Spleen (tissue), 11 donors: ENCODE measurements around the gene PACS2. TPM values are rescaled to one million over a fixed set of nuclear protein-coding genes. Genes with fewer than 3 reads are reported as not detected.

Experiments
- DNase-seq: peaks from one replicate; pipeline ENCODE4 v3.0.0-alpha.2; 2020
- H3K27ac ChIP-seq, 8 donors: fragments of 200-600 bp; sonication (generic) in 7 of 8; 1 replicate in 4 of 8; 2 replicates in 4 of 8; pipeline versions ENCODE4 v1.5.0 to v1.8.0; 2016 to 2021; ENCODE audit warnings: inconsistent platforms in 4 of 8, mild to moderate bottlenecking in 4 of 8, moderate library complexity in 1 of 8
- H3K27me3 ChIP-seq, 7 donors: fragments of 200-600 bp; sonication (generic) in 6 of 7; replicated peaks in 1 of 7; 1 replicate in 4 of 7; 2 replicates in 3 of 7; pipeline versions ENCODE4 v1.5.0 to v1.8.0; 2016 to 2021; ENCODE audit warnings: inconsistent platforms in 3 of 7, mild to moderate bottlenecking in 1 of 7
- H3K36me3 ChIP-seq, 6 donors: fragments of 200-600 bp; sonication (generic) in 5 of 6; 1 replicate in 4 of 6; 2 replicates in 2 of 6; pipeline versions ENCODE4 v1.5.0 to v1.8.0; 2016 to 2021; ENCODE audit warnings: inconsistent platforms in 2 of 6
- H3K4me1 ChIP-seq, 6 donors: fragments of 200-600 bp; sonication (generic) in 5 of 6; 1 replicate in 3 of 6; 2 replicates in 3 of 6; pipeline versions ENCODE4 v1.5.0 to v1.8.0; 2016 to 2021; ENCODE audit warnings: inconsistent platforms in 3 of 6
- H3K4me3 ChIP-seq, 8 donors: fragments of 200-600 bp; sonication (generic) in 7 of 8; 1 replicate in 4 of 8; 2 replicates in 4 of 8; pipeline versions ENCODE4 v1.5.0 to v1.8.0; 2016 to 2021; ENCODE audit warnings: inconsistent platforms in 4 of 8, mild to moderate bottlenecking in 4 of 8, moderate library complexity in 2 of 8
- H3K9me3 ChIP-seq, 8 donors: fragments of 200-600 bp; sonication (generic) in 7 of 8; 1 replicate in 4 of 8; 2 replicates in 4 of 8; pipeline versions ENCODE4 v1.5.0 to v1.8.0; 2016 to 2021; ENCODE audit warnings: inconsistent platforms in 4 of 8
- CTCF ChIP-seq, 11 experiments: fragments of 200-600 bp in 7 of 11; fragments of 450-650 bp in 4 of 11; sonication (generic) in 4 of 11; IDR thresholded peaks in 8 of 11; conservative IDR thresholded peaks in 3 of 11; 1 replicate in 7 of 11; 2 replicates in 4 of 11; pipeline versions ENCODE4 v1.4.0 to v1.8.0; 2016 to 2021; ENCODE audit warnings: antibody characterized with exemption in 11 of 11, inconsistent platforms in 4 of 11, mild to moderate bottlenecking in 1 of 11
- POLR2A ChIP-seq, 3 donors: fragments of 450-650 bp; IDR thresholded peaks; one replicate each; pipeline ENCODE4 v1.5.1; 2017; ENCODE audit warnings: antibody characterized with exemption in 3 of 3, mild to moderate bottlenecking in 1 of 3
- POLR2AphosphoS5 ChIP-seq, 3 donors: sonication (generic); formaldehyde crosslinking; IDR thresholded peaks; one replicate each; pipeline ENCODE4 v1.5.1; 2017; ENCODE audit warnings: antibody characterized with exemption in 3 of 3
- WGBS, 5 donors: extraction: QIAGEN DNeasy Blood & Tissue Kit in 3 of 5; methylation state at CpG; one replicate each; pipeline versions ENCODE4 v1.1.5 to v1.1.7; 2013 to 2018; 5-methylcytosine and 5-hydroxymethylcytosine counted together
- intact Hi-C: fragments of 100-400 bp; cut with DNase I; formaldehyde crosslinking; loops from one replicate; pipeline ENCODE4 v1.15.0; 2023; ENCODE audit warnings: low total_unique reads
- polyA plus RNA-seq, 3 donors: library from polyadenylated mRNA; stranded (reverse); fragments of 200-250 nt; gene quantifications; one replicate each; pipeline ENCODE4 v1.2.1, GENCODE V29; 2013
- total RNA-seq, 7 donors: library from RNA; depleted of rRNA in 3 of 7; stranded (reverse); fragments of >200 nt in 3 of 7; fragmentation: NEBNext Ultra II Directional in 4 of 7; extraction: Animal tissue kit (Norgen Biotek cat#: 25700) in 4 of 7; gene quantifications; one replicate each; pipeline versions ENCODE4 v1.1.0 to v1.2.1, GENCODE V29; 2016 to 2021
- donor health status: healthy with polysubstance abuse.
- donor health status: DM: no; HTN: no; CAD: no; lungs with moderate emphysema.
- donor health status: DM: no; HTN: no; CAD: no.
- donor health status: Bipolar disorder and iron deficiency.
- donor health status: healthy.
- donor health status: DM: no; HTN: no; CAD: no.
- donor health status: DM: yes; HTN: yes; CAD: no.

The PACS2 gene
- total and polyA plus RNA-seq, 10 donors: 32.2 to 148 (median 98.7) TPM

- DNase-seq: no peak
- Histone ChIP-seq H3K4me1 (peaks cover 21 to 53% (median 42%) of the 10 kb centered on the region in 6 donors), H3K9me3 (no peaks in the 10 kb centered on the region), H3K27ac (no peak overlapping the region), H3K4me3 (no peak overlapping the region), H3K27me3 (peaks cover 0 to 36% (median 17%) of the 10 kb centered on the region in 7 donors), H3K36me3 (no peaks in the 10 kb centered on the region)
- TF ChIP-seq CTCF (IDR thresholded peaks at IDR 0.05 in 8 of 11, conservative IDR thresholded peaks at IDR 0.05 in 3 of 11) (no peak), POLR2A (IDR thresholded peaks at IDR 0.05) (no peak), POLR2AphosphoS5 (IDR thresholded peaks at IDR 0.05) (no peak)
- intact Hi-C loops: no loop called here
- WGBS, 5 donors: 94 to 98% (median 97%) methylated on average over 11 of the region's 11 CpGs
These were observed 102.1 kb downstream of the PACS2 start for GRCh38 chr14:105416671-105417070.

- TF ChIP-seq POLR2AphosphoS5 (IDR thresholded peaks at IDR 0.05): no peak
- intact Hi-C loops: no loop called here
- 84 to 93% (median 91%) methylated on average over 3 of the region's 3 CpGs for WGBS, 5 donors
- Histone ChIP-seq H3K27me3 (peaks cover 0 to 25% (median 7%) of the 10 kb centered on the region in 7 donors), H3K27ac (no peak overlapping the region), H3K9me3 (no peaks in the 10 kb centered on the region), H3K36me3 (no peaks in the 10 kb centered on the region), H3K4me3 (no peak overlapping the region), H3K4me1 (peaks cover 24 to 57% (median 47%) of the 10 kb centered on the region in 6 donors)
- no peak for DNase-seq
These were observed 103.2 kb downstream of the PACS2 start for GRCh38 chr14:105417690-105418121.

DNA sequence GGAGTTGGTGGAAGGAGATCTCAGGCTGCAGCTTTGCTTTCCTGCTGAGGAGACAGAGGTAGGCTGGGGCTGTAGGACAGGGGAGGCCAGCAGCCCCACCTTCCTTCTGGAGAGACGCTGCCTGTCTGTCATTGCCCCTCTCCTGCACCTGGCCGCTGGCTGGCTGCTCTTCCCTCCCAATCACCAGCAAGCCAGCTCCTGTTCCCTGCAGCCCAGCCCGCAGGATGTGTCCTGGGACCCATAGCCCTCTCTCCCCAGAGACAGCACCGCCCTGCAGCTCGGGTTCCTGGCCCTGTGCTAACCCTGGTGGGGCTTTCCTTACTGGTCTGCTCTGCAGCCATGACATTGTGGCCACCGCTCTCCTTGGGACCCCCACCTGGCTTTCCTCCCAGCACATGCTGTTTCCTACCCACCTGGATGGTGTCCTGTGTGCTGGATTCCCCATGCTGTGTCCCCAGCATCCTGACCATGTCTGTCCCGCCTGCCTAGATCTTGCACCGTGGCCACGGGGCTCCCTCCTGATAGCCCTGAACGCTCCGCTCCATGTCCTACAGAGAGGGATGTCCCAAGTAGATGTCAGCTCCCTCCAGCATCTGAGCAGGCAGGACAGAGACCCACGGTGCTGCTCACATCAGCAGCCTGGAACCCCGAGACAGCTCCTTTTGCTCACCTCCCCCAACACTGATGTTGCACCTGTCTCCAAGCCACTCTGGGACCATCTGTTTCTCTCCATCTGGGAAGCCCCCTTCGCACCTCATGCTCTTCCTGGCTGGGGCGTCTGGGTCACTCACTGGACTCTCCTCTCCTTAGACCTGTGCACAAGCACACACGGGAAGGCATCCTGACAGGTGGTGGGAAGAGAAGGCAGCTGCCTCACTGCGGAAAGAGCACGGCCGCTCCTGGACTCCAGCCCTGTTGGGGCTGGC is 104.0 kb downstream of the PACS2 start:
- Histone ChIP-seq H3K4me3 (peak overlapping the region in 6 of 8 donors; percentile 39 to 82 (median 56)), H3K27ac (peak overlapping the region in 1 of 8 donors; percentile 79), H3K36me3 (no peaks in the 10 kb centered on the region), H3K27me3 (peaks cover 0 to 17% (median 3%) of the 10 kb centered on the region in 7 donors), H3K4me1 (peaks cover 24 to 65% (median 49%) of the 10 kb centered on the region in 6 donors), H3K9me3 (no peaks in the 10 kb centered on the region)
- WGBS, 5 donors: 79 to 86% (median 81%) methylated on average over 14 to 19 of the region's 19 CpGs
- TF ChIP-seq CTCF (IDR thresholded peaks at IDR 0.05 in 8 of 11, conservative IDR thresholded peaks at IDR 0.05 in 3 of 11): no peak
- no peak for TF ChIP-seq POLR2A (IDR thresholded peaks at IDR 0.05)
- TF ChIP-seq POLR2AphosphoS5 (IDR thresholded peaks at IDR 0.05): no peak
- intact Hi-C loops: no loop called here
- DNase-seq: no peak

DNA sequence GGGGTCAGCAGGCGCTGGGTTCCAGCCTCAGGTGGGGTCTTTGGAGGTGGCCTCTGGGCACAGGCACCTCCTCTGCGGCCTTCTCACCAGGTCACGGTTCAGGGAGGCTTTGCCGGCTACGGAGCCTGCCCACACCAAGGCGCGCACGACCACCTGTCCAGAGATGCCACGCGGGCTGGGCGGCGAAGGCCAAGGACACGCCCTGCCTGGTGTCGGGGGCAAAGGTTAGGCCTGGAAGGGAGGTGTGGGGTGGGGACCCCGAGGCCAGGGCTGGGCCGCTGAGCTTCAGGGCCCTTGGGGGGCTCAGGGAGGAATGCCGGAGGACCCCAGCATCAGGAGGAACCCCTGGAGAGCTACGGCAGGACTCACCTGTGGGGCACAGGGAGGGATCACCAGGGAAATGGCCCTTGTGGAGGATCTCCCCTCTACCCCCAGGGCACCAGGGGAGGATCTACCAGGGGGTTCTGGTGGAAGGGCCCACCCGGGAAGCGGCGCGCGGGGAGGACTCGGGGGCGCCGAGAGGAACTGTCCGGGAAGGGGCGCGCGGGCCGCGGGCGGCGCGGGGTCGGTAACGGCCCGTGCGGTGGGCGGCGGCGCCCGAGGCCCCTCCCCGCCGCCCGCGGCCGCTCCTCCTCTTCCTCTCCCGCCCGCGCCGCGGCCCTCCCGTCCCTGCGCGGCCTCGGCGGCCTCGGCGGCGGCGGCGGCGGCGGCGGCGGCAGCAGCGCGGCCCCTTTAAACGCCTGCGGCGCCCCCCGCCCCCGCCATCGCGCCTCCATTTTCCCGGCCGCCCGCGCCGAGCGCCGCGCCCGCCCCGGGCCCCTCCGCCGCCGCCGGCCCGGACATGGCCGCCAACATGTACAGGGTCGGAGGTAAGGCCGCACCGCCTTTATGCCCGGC is 104.9 kb downstream of the PACS2 start, which contains the start of gene MTA1:
Gene MTA1 (plus strand): TSS at position 633 of the 897 bp plus-strand sequence. CDS start 209 bp downstream, at position 842.
- intact Hi-C loops: no loop called here
- Histone ChIP-seq H3K9me3 (no peaks in the 10 kb centered on the region), H3K36me3 (peaks cover 0 to 3% (median 0%) of the 10 kb centered on the region in 6 donors), H3K4me1 (peaks cover 24 to 71% (median 48%) of the 10 kb centered on the region in 6 donors), H3K4me3 (peak within 1 kb of the TSS; percentile 51 to 82 (median 61)), H3K27ac (peak within 1 kb of the TSS; percentile 9 to 84 (median 66)), H3K27me3 (peaks cover 0 to 10% (median 3%) of the 10 kb centered on the region in 7 donors)
- no peak for TF ChIP-seq CTCF (IDR thresholded peaks at IDR 0.05 in 8 of 11, conservative IDR thresholded peaks at IDR 0.05 in 3 of 11)
- peak in 2 of 3 donors; percentile 40 to 54 for TF ChIP-seq POLR2AphosphoS5 (IDR thresholded peaks at IDR 0.05)
- 3 to 18% (median 13%) methylated on average over 11 to 93 of the region's 96 CpGs for WGBS, 5 donors
- DNase-seq: peak; percentile 88
